HepG2 (cell line): ENCODE measurements around the gene ANKMY2. TPM values are rescaled to one million over a fixed set of nuclear protein-coding genes. Genes with fewer than 3 reads are reported as not detected.
A peak's percentile ranks its signal among the peaks of the same experiment; 100 is the strongest.

Experiments
- ATAC-seq: fragments of 200-7000 bp; cut with Tn5 transposase; 3 replicates; pipeline ENCODE4 v1.9.1; 2020; ENCODE audit warnings: mild to moderate bottlenecking, moderate library complexity
- BruUV-seq: library from RNA; stranded (reverse); fragments of 400-500 nt; replicated peaks from 2 replicates; lab custom pipeline; 2021; lab: Mats Ljungman, UMichigan
- CTCF ChIA-PET: fragments of 300-600 bp; formaldehyde crosslinking; extraction: SDS; loops from one replicate; lab custom pipeline; 2021; ENCODE audit warnings: low total read pairs, inconsistent platforms, low intra/inter-chr PET ratio; lab: Yijun Ruan, JAX
- POLR2A ChIA-PET: fragments of 350-600 bp; sonication (Branson Sonifier 250); formaldehyde crosslinking; loops from one replicate; lab custom pipeline; 2020; ENCODE audit warnings: antibody characterized with exemption, inconsistent platforms; lab: Yijun Ruan, JAX
- DNase-seq: peaks from one replicate; pipeline ENCODE4 v3.0.0-alpha.2; 2015; ENCODE audit warnings: low spot score
- FAIRE-seq: peaks from 3 replicates; lab custom pipeline; 2011; peaks lifted over from hg19 to GRCh38; lab: Jason Lieb, UNC
- H2AFZ ChIP-seq: one replicate; pipeline ENCODE4 v1.6.1; 2011; ENCODE audit warnings: low read length, inconsistent platforms
- H3K27ac ChIP-seq: fragments of 300-600 bp; 3 replicates; pipeline ENCODE4 v1.8.0; 2011; ENCODE audit warnings: mixed run types, mild to moderate bottlenecking, mixed read lengths, low read length, inconsistent platforms; ENCODE audit not compliant: insufficient read depth; ENCODE audit errors: extremely low read length
- H3K27me3 ChIP-seq, 2 experiments: fragments of 200-600 bp in 1 of 2; 2 replicates in 1 of 2; 3 replicates in 1 of 2; pipeline versions ENCODE4 v1.6.0 to v1.8.0; 2011; ENCODE audit warnings: low read length in 2 of 2, mild to moderate bottlenecking in 2 of 2, moderate library complexity in 2 of 2, inconsistent platforms in 1 of 2; ENCODE audit not compliant: insufficient read depth in 2 of 2, control insufficient read depth in 1 of 2
- H3K36me3 ChIP-seq, 2 experiments: fragments of 200-600 bp in 1 of 2; replicated peaks in 1 of 2; 2 replicates in 1 of 2; 3 replicates in 1 of 2; pipeline versions ENCODE4 v1.5.1 to v1.8.0; 2011; ENCODE audit warnings: low read length in 2 of 2, inconsistent platforms in 1 of 2; ENCODE audit not compliant: insufficient read depth in 2 of 2, control insufficient read depth in 1 of 2
- H3K4me1 ChIP-seq: 2 replicates; pipeline ENCODE4 v1.5.1; 2012; ENCODE audit warnings: low read length, inconsistent platforms; ENCODE audit not compliant: insufficient read depth
- H3K4me2 ChIP-seq: 2 replicates; pipeline ENCODE4 v1.6.0; 2011; ENCODE audit warnings: low read depth, low read length, inconsistent platforms
- H3K4me3 ChIP-seq, 3 experiments: fragments of 200-600 bp in 1 of 3; sonication (generic), shearing (Covaris generic) in 1 of 3; replicated peaks in 1 of 3; 2 replicates each; pipeline ENCODE4 v1.5.1; 2011 to 2016; ENCODE audit warnings: low read length in 3 of 3, inconsistent platforms in 2 of 3, low read depth in 2 of 3, mild to moderate bottlenecking in 2 of 3, control low read depth in 1 of 3, mixed read lengths in 1 of 3; ENCODE audit not compliant: insufficient read depth in 1 of 3
- H3K79me2 ChIP-seq: one replicate; pipeline ENCODE4 v1.6.1; 2011; ENCODE audit warnings: low read length, inconsistent platforms; ENCODE audit not compliant: insufficient read depth
- H3K9ac ChIP-seq: 2 replicates; pipeline ENCODE4 v1.6.0; 2011; ENCODE audit warnings: mild to moderate bottlenecking, low read depth, low read length, inconsistent platforms; ENCODE audit not compliant: insufficient read depth
- H3K9me3 ChIP-seq: 2 replicates; pipeline ENCODE4 v1.5.1; 2012; ENCODE audit warnings: mild to moderate bottlenecking, low read length
- H4K20me1 ChIP-seq: 2 replicates; pipeline ENCODE4 v1.6.0; 2011; ENCODE audit warnings: inconsistent platforms, mild to moderate bottlenecking, low read length, moderate library complexity; ENCODE audit not compliant: insufficient read depth
- ARID3A ChIP-seq: IDR thresholded peaks from 2 replicates; pipeline ENCODE4 v1.6.1; 2012; ENCODE audit warnings: low read depth, low read length, improper control_type of control experiment
- BCL6 ChIP-seq: IDR thresholded peaks from 2 replicates; pipeline ENCODE4 v1.6.1; 2016; ENCODE audit warnings: missing genetic modification reagents, missing compliant biosample characterization
- CREB1 ChIP-seq, 2 experiments: fragments of 450-650 bp in 1 of 2; IDR thresholded peaks; 2 replicates each; pipeline ENCODE4 v1.6.1; 2016 to 2017; ENCODE audit warnings: control low read depth in 1 of 2, mild to moderate bottlenecking in 1 of 2, missing compliant biosample characterization in 1 of 2, missing genetic modification characterization in 1 of 2
- SUZ12 ChIP-seq: fragments of 150-350 bp; IDR thresholded peaks from 2 replicates; pipeline ENCODE4 v1.6.1; 2014; ENCODE audit warnings: low read depth, low read length
- ZNF713 ChIP-seq: sonication (generic); formaldehyde crosslinking; IDR thresholded peaks from 2 replicates; pipeline ENCODE4 v1.4.0; 2020; ENCODE audit warnings: mild to moderate bottlenecking, missing genetic modification reagents
- ZNF777 ChIP-seq: sonication (generic); formaldehyde crosslinking; IDR thresholded peaks from 2 replicates; pipeline ENCODE4 v1.4.0; 2020; ENCODE audit warnings: missing genetic modification reagents
- WGBS: methylation state at CpG from one replicate; pipeline ENCODE4 v1.1.6; 2017; ENCODE audit warnings: low lambda C conversion rate; 5-methylcytosine and 5-hydroxymethylcytosine counted together
- in situ Hi-C: cut with HindIII; loops from 2 replicates; pipeline ENCODE4 v1.10.0; 2017; ENCODE audit warnings: low pct_unique_long_range_greater_than_20kb; ENCODE audit not compliant: extremely low pct_ligation_motif_present
- intact Hi-C: fragments of 100-400 bp; cut with micrococcal nuclease; formaldehyde crosslinking; loops from one replicate; pipeline ENCODE4 v1.10.0; 2022; ENCODE audit not compliant: unreplicated experiment
- polyA plus RNA-seq, 8 experiments: library from polyadenylated mRNA; depleted of rRNA in 3 of 8; stranded (reverse) in 7 of 8; unstranded in 1 of 8; fragments of >200 nt; fragmentation: Illumina TruSeq in 4 of 8; extraction: Trizol in 4 of 8; gene quantifications; 2 replicates each; pipeline versions ENCODE4 v1.2.1 to v1.2.3, GENCODE V29; 2011 to 2016; ENCODE audit warnings: low read depth in 4 of 8, missing spikeins in 1 of 8, mixed read lengths in 1 of 8; ENCODE audit not compliant: insufficient read depth in 1 of 8
- total RNA-seq, 5 experiments: library from RNA; depleted of rRNA; stranded (reverse); fragments of >200 nt; fragmentation: Illumina TruSeq; extraction: Trizol; gene quantifications; 2 replicates each; pipeline ENCODE4 v1.2.3, GENCODE V29; 2016; ENCODE audit warnings: low read depth in 1 of 5

ANKMY2 gene
- total and polyA plus RNA-seq, 2 of the 13 experiments (the other 11 are each of a cell fraction or from before 2014, with no cell fraction given): 12.2 to 21.6 TPM

GRCh38 chr7:16564909-16565426 is 80.6 kb downstream of the ANKMY2 start (continued):
- TF ChIP-seq ARID3A (0 out of 2 replicates have a peak, but pooled peaks have one; percentile 23), ZNF713 (CRISPR knock-in tag) (no peak), BCL6 (CRISPR knock-in tag) (peak; percentile 71)
- TF ChIP-seq, all 625 proteins: peak for 7

GRCh38 chr7:16564023-16564380 is 81.6 kb downstream of the ANKMY2 start:
- no peaks in the 10 kb centered on the region for H3K27me3 ChIP-seq
- no peaks in the 10 kb centered on the region for H4K20me1 ChIP-seq
- ATAC-seq (no peak), DNase-seq (no peak), FAIRE-seq (no peak)
- TF ChIP-seq CREB1 (IDR thresholded peaks at IDR 0.05) (0 out of 2 replicates have a peak, but pooled peaks have one; percentile 2), CREB1 (CRISPR knock-in tag; IDR thresholded peaks at IDR 0.05) (no peak), SUZ12 (no peak), ZNF777 (CRISPR knock-in tag) (no peak)
- CTCF ChIA-PET: interaction anchor here (3.0 to 3.1 kb wide), 2 partner anchors 132 to 486 kb away, joined by 19 to 39 read pairs; no protein-coding TSS in a partner anchor
- H3K79me2 ChIP-seq: no peaks in the 10 kb centered on the region
- BruUV-seq: no TSS peak
- no peak overlapping the region for H2AFZ ChIP-seq
- intact Hi-C loops: no loop called here
- H3K4me1 ChIP-seq: no peaks in the 10 kb centered on the region
- H3K9ac ChIP-seq: no peak overlapping the region
- POLR2A ChIA-PET: interaction anchor here (1.0 kb wide), 1 partner anchor 143 kb away, joined by 6 read pairs; the partner anchor contains the start of gene CRPPA
- H3K27ac ChIP-seq: no peak overlapping the region
- H3K4me2 ChIP-seq: no peak overlapping the region
- no peak overlapping the region for H3K4me3 ChIP-seq
- no peaks in the 10 kb centered on the region for H3K9me3 ChIP-seq
- H3K36me3 ChIP-seq: no peaks in the 10 kb centered on the region
- 6% methylated on average over 4 of the region's 4 CpGs for WGBS
- in situ Hi-C loops: loop anchor here (5.0 kb wide), 1 partner anchor 487 kb away; no protein-coding TSS in a partner anchor
